ENCODE data around the gene OR2T27. TPM values are rescaled to one million over a fixed set of nuclear protein-coding genes. Genes with fewer than 3 reads are reported as not detected.
A peak's percentile ranks its signal among the peaks of the same experiment; 100 is the strongest.
"Not testable (repeated sequence)": the region's sequence is repeated elsewhere in the genome, so short reads cannot be mapped to it uniquely, and the experiment has no call there.

Gene OR2T27
- total RNA-seq (2014; rRNA removed; shearing (Covaris generic)), result not detected in 2 replicates

GRCh38 chr1:248655354-248655753, at the start of gene OR2T27:
Gene OR2T27 (minus strand): TSS chr1:248655528. CDS start chr1:248650884, 4,644 bp downstream.
- DNase-seq (ENCODE audit: low read depth), result not testable (repeated sequence)

DNA sequence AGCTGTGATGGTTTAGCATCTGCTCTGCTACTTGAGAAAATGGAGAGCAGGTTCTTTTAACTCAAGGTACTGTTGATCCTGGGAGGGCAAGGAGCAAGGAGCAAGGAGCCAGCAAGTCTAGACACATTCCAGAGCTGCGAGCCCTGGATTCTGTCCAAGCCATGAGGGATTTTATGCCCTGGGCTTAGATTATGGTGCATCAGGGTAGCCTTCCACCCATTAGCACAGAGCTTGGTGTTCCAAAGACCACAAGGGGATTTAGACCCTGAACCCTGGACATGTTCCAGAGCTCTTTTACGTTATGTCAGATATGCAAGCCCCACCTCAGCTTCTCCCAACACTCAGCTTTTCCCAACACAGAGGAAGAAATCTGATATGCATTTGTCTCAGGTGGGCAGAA, 49.3 kb upstream of the OR2T27 start:
- no peak for DNase-seq (ENCODE audit: low read depth)

GRCh38 chr1:248703674-248704073, 48.3 kb upstream of the OR2T27 start:
- DNase-seq (ENCODE audit: low read depth), result no peak

DNA sequence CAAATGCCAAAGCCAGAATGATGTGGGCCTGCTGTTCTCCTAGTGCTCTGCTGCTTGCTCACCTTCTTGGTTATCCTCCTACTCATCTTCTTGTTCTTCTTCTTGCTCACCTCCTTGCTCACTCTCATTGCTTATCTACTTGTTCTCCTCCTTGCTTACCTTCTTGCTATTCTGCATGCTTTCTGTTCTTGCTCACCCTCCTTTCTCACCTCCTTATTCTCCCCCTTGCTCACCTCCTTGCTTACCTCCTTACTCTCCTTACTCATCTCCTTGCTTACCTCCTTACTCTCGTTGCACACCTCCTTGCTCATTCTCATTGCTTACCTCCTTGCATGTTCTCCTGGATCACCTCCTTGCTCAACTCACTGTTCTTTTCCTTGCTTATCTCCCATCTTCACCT, 47.4 kb upstream of the OR2T27 start, which contains the start of gene OR14I1:
Gene OR14I1 (minus strand): TSS at position 53 of the 400 bp plus-strand sequence.
- no peak for DNase-seq (ENCODE audit: low read depth)

- DNase-seq (ENCODE audit: low read depth), result no peak
Observed at GRCh38 chr1:248699099-248699498, 43.8 kb upstream of the OR2T27 start.

GRCh38 chr1:248697907-248698306, 42.6 kb upstream of the OR2T27 start:
- DNase-seq (ENCODE audit: low read depth), result no peak

DNA sequence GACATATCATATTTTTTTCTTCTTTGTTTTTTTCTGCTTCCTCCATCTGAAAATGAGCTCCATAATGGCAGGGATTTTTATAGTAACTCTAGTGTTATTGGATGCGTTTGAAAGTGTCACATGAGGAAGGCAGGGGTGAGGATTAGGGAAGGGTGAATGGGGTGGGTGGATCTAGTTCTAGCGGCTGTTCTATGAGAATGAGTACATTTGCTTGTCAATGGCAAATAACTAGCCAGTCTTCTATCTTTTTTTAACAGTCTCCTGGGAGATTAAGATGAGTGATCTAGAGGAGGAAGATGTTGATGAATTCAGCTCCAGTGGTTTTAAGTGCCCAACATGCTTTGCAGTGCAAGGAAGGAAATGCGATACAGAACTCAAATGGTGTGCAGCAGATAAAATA, 41.4 kb upstream of the OR2T27 start:
- no peak for DNase-seq (ENCODE audit: low read depth)

DNA sequence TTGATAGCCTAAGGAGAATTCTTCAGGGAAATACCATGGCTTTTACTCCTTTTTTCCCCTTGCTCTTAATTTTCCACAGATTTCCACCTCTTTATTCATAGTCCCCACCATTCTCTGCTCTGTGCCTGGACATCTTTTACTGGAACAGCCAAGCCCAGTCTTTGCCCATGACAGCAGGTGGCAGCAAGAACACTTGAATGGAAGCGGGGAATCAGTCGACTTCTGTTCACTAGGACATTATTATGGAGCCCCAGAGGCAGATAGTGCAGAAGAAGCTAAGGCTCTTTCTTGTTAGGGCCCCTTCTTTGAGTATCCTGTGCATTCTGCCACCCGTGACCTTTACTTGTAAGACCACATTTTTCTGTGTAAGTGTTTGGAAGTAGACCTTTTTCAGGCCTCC, 40.9 kb upstream of the OR2T27 start:
- peak; percentile 37 for DNase-seq (ENCODE audit: low read depth)

DNA sequence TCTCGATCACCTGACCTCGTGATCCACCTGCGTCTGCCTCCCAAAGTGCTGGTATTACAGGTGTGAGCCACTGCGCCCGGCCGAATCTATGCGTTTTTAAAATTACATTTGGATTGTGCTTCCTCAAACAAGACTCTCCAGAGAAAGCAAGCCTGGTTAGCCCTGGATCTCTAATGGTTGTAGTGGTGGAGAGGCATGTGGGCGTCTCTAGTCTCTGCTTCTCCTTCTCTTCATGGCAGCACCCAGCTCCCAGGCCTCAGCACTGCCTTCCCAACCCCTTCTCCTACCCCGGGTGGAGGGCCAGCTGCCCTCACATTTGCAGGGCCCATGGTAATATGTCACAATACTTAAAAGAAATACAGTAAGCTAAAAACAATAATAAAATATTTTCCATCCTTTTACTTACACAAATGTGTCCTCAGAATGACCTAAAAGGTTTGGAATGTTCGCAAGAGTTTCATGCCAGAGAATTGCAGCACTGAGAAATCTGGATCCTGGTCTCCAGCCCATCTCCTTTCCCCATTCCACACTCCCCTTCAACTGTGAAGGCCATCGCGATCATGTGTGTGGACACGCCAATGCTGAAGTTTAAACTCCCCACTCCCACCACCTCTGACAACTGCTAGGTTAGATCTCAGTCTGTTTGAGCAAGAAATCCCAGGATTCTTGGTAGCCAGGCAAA, 40.3 kb upstream of the OR2T27 start:
- peak; percentile 13 for DNase-seq (ENCODE audit: low read depth)

GRCh38 chr1:248691567-248692155, 36.3 kb upstream of the OR2T27 start:
- DNase-seq (ENCODE audit: low read depth), result no peak

DNA sequence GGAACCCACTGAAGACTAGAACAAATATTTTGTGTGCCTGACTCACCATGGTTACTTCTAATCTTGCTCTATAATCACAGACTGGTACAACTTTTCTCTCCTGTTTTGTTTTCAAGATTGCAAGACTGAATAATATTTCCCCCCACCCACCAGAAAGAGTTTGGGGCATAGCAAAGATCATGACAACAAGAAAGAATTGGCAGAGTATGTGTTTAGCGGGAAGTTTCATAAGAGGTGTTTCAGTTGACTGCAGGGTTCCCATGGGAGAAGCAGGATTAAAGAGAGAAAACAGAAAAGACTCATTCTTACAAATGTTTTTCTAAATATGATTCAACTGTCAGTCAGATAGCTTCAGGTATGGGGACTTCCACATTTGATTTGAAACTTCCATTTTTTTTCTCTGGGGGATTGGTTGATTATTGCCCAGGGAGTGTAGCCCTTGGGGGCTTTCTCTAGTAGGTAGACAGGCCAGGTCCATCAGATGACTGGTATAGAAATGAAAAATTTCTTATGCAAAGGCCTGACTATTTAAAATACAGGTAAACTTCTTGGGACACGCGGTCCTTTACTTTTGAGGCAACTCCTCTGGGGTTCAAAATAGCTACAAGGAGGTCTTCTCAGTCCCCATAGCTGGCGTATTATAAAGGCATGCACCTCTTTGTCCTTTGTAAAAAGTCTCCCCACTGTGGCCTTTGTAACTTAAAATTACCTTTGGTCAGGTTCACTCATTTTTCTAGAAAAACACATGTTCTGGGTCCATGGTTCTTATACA, 33.4 kb upstream of the OR2T27 start:
- DNase-seq (ENCODE audit: low read depth), result no peak

GRCh38 chr1:248686815-248687214, 31.5 kb upstream of the OR2T27 start:
- DNase-seq (ENCODE audit: low read depth), result no peak

DNA sequence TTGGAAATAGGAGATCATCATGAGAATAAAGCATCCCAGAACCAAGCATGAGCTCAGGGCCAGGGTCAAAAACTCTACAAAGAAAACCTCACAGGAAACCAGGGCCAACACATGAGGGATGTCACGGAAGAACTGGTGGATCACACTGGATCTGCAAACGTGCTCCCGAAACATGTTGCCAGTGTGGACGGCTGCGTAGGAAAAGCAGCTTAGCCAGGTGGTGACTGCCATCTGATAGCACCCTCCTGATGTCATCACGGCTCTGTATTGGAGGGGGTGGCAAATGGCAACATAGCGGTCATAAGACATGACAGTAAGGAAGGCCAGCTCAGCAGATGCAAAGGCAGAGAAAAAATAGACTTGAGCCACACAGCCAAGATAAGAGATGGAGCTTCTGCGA, 26.3 kb upstream of the OR2T27 start:
- DNase-seq (ENCODE audit: low read depth), result no peak

GRCh38 chr1:248670003-248670402, 14.7 kb upstream of the OR2T27 start:
- DNase-seq (ENCODE audit: low read depth), result peak; percentile 9

DNA sequence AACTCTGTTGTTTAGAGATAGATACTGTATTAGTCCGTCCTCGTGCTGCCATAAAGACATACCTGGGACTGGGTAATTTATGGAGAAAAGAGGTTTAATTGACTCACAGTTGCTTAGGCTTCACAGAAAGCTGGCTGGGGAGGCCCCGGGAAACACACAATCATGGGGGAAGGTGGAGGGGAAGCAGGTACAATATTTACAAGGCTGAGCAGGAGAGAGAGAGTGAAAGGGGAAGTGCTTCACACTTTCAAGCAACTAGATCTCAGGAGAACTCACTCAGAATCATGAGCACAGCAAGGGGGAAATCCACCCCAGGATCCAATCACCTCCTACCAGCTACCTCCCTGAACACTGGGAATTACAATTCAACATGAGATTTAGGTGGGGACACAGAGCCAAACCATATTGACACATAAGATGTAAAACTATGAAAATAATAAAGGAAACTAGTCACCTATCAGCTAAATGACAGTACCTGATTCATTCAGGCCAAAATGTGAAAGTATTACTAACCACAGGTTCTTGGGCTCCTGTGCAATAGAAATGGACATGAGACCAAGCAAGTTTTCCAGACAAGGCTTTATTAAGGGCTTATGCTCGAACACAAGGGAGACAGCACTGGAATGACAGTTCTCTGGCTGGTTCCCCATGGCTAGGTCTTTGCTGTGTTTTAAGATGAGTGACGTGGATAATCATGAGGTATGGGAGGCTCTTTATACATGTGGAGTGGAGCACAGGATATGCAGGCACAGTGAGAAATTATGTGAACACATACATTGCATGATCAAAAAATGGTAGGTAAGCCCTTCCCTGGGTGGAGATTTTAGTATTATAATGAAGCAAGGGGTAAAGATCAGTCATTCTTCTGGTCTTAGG, 8.4 kb upstream of the OR2T27 start:
- not testable (repeated sequence) for DNase-seq (ENCODE audit: low read depth)

- DNase-seq (ENCODE audit: low read depth), result not testable (repeated sequence)
Observed at GRCh38 chr1:248656797-248657196, 1.5 kb upstream of the OR2T27 start.

- not testable (repeated sequence) for DNase-seq (ENCODE audit: low read depth)
Observed at GRCh38 chr1:248648770-248649536, 6.4 kb downstream of the OR2T27 start.

- DNase-seq (ENCODE audit: low read depth), result not testable (repeated sequence)
Observed at GRCh38 chr1:248645178-248645577, 10.2 kb downstream of the OR2T27 start, which contains the start of gene OR2T35. Gene OR2T35 (minus strand): TSS chr1:248645278. CDS start chr1:248639258, 6,020 bp downstream.

GRCh38 chr1:248642971-248643651, 12.2 kb downstream of the OR2T27 start:
- not testable (repeated sequence) for DNase-seq (ENCODE audit: low read depth)

GRCh38 chr1:248641583-248641982, 13.7 kb downstream of the OR2T27 start:
- DNase-seq (ENCODE audit: low read depth), result not testable (repeated sequence)

Data from RPMI7951 (cell line).